CD8-positive, alpha-beta memory T cell (primary cell): ENCODE measurements around the gene SHTN1. TPM values are rescaled to one million over a fixed set of nuclear protein-coding genes. Genes with fewer than 3 reads are reported as not detected.

Experiments
- CTCF ChIA-PET: fragments of 350-600 bp; sonication (Branson Sonifier 250); formaldehyde crosslinking; loops from one replicate; lab custom pipeline; 2021; ENCODE audit warnings: antibody characterized with exemption; lab: Charles Lee
- POLR2A ChIA-PET: fragments of 350-600 bp; sonication (Branson Sonifier 250); formaldehyde crosslinking; loops from one replicate; lab custom pipeline; 2021; ENCODE audit warnings: antibody characterized with exemption; lab: Charles Lee
- DNase-seq, 5 donors: peaks; one replicate each; pipeline versions ENCODE4 v3.0.0 to v3.0.0-alpha.2; 2020 to 2022; ENCODE audit warnings: mixed read lengths in 1 of 5
- H3K27ac ChIP-seq: one replicate; pipeline ENCODE4 v1.7.0; 2013; ENCODE audit warnings: low read depth, mild to moderate bottlenecking, low read length, moderate library complexity
- H3K27me3 ChIP-seq: 2 replicates; pipeline ENCODE4 v1.7.0; 2013; ENCODE audit warnings: low read length, mild to moderate bottlenecking; ENCODE audit not compliant: insufficient read depth, poor library complexity, severe bottlenecking
- H3K36me3 ChIP-seq: 2 replicates; pipeline ENCODE4 v1.7.0; 2013; ENCODE audit warnings: mild to moderate bottlenecking, low read length, moderate library complexity; ENCODE audit not compliant: insufficient read depth
- H3K4me1 ChIP-seq: 2 replicates; pipeline ENCODE4 v1.7.0; 2013; ENCODE audit warnings: mild to moderate bottlenecking, low read length, moderate library complexity; ENCODE audit not compliant: insufficient read depth
- H3K4me3 ChIP-seq: 2 replicates; pipeline ENCODE4 v1.7.0; 2013; ENCODE audit warnings: mild to moderate bottlenecking, low read length
- H3K9me3 ChIP-seq: 2 replicates; pipeline ENCODE4 v1.7.0; 2013; ENCODE audit warnings: mild to moderate bottlenecking, low read length
- H3K27ac Mint-ChIP-seq, 8 donors: one replicate each; pipeline ENCODE4 v1.8.0; 2020 to 2021; ENCODE audit warnings: mixed read lengths in 8 of 8, mild to moderate bottlenecking in 6 of 8, inconsistent platforms in 3 of 8, moderate library complexity in 3 of 8
- H3K27me3 Mint-ChIP-seq, 2 donors: one replicate each; pipeline ENCODE4 v1.8.0; 2020 to 2021; ENCODE audit warnings: mixed read lengths in 2 of 2, mild to moderate bottlenecking in 1 of 2, moderate library complexity in 1 of 2
- H3K36me3 Mint-ChIP-seq, 3 donors: one replicate each; pipeline ENCODE4 v1.8.0; 2020 to 2021; ENCODE audit warnings: mixed read lengths in 3 of 3, inconsistent platforms in 1 of 3, mild to moderate bottlenecking in 1 of 3
- H3K4me1 Mint-ChIP-seq, 3 donors: one replicate each; pipeline ENCODE4 v1.8.0; 2020 to 2021; ENCODE audit warnings: mixed read lengths in 3 of 3, inconsistent platforms in 1 of 3, mild to moderate bottlenecking in 1 of 3
- H3K4me3 Mint-ChIP-seq, 7 donors: one replicate each; pipeline ENCODE4 v1.8.0; 2020 to 2021; ENCODE audit warnings: mixed read lengths in 7 of 7, mild to moderate bottlenecking in 6 of 7, moderate library complexity in 4 of 7, inconsistent platforms in 2 of 7
- H3K9me3 Mint-ChIP-seq, 5 donors: one replicate each; pipeline ENCODE4 v1.8.0; 2020 to 2022; ENCODE audit warnings: mixed read lengths in 5 of 5, mild to moderate bottlenecking in 3 of 5, moderate library complexity in 2 of 5, inconsistent platforms in 1 of 5
- polyA plus RNA-seq: library from polyadenylated mRNA; unstranded; fragments of 300-500 nt; fragmentation: Illumina TruSeq; gene quantifications from one replicate; pipeline ENCODE4 v1.2.3, GENCODE V29; 2021
- total RNA-seq, 2 experiments: library from RNA; stranded (reverse); gene quantifications; one replicate each; pipeline ENCODE4 v1.2.3, GENCODE V29; 2021

SHTN1 gene
- total and polyA plus RNA-seq, 3 experiments from 2014 or later: 0.28 to 0.38 TPM; not detected in 1

DNA sequence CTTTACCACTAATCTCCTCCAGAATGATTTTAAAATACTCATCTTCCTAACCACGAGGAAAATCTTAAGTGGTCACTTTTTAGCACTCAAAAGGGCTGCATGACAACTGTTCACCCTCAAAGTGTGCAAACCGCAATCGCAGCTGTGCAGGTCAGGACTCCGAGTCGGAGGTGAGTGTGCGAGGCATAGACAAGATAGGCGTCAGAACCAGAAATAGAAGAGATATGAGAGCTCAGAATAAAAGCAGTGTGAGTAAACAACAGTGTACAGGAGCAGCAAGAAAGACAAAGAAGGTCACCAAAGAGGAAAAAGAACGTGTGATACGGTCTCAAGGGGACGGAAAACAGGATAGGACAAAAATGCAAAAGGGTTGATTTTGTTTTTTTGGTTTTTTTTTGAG, 173.2 kb downstream of the SHTN1 start:
- CTCF ChIA-PET: no interaction called here
- Mint-ChIP-seq H3K9me3 (peaks cover 0 to 2% (median 0%) of the 10 kb centered on the region in 5 donors), H3K36me3 (no peaks in the 10 kb centered on the region), H3K4me1 (no peaks in the 10 kb centered on the region), H3K27me3 (peaks cover 0 to 2% of the 10 kb centered on the region in 2 donors), H3K27ac (no peak overlapping the region), H3K4me3 (no peak overlapping the region)
- no peaks in the 10 kb centered on the region for H3K36me3 ChIP-seq
- no peak overlapping the region for H3K27ac ChIP-seq
- H3K9me3 ChIP-seq: no peaks in the 10 kb centered on the region
- no peak overlapping the region for H3K4me3 ChIP-seq
- DNase-seq: no peak
- no peaks in the 10 kb centered on the region for H3K27me3 ChIP-seq
- H3K4me1 ChIP-seq: no peaks in the 10 kb centered on the region
- POLR2A ChIA-PET: no interaction called here

Other genes starting within 250 kb of the SHTN1 start
- gene ENO4, start 155.7 kb downstream of the SHTN1 start, total RNA-seq: not detected
- not detected for gene ENO4, start 155.7 kb downstream of the SHTN1 start, polyA plus RNA-seq
- not detected for gene VAX1, start 133.1 kb upstream of the SHTN1 start, total RNA-seq
- not detected for gene VAX1, start 133.1 kb upstream of the SHTN1 start, polyA plus RNA-seq
- gene KCNK18, start 192.3 kb upstream of the SHTN1 start, total RNA-seq: not detected
- gene KCNK18, start 192.3 kb upstream of the SHTN1 start, polyA plus RNA-seq: not detected
- gene SLC18A2, start 235.9 kb upstream of the SHTN1 start, total RNA-seq: under 1 TPM in 1 of 2 experiments, not detected in 1; 0.07 TPM
- gene SLC18A2, start 235.9 kb upstream of the SHTN1 start, polyA plus RNA-seq: 0.08 TPM